Mesothelial cell of epicardium (in vitro differentiated cells): ENCODE results near the gene ANAPC2. TPM values are rescaled to one million over a fixed set of nuclear protein-coding genes. Genes with fewer than 3 reads are reported as not detected.

Experiments used
- DNase-seq, 2 experiments: peaks; one replicate each; pipeline ENCODE4 v3.0.0; 2021; ENCODE audit warnings: low spot score in 2 of 2; ENCODE audit not compliant: unreplicated experiment in 2 of 2
- H3K27ac Mint-ChIP-seq: 2 replicates; pipeline ENCODE4 v1.8.0; 2021; ENCODE audit warnings: mixed read lengths
- H3K27me3 Mint-ChIP-seq: 2 replicates; pipeline ENCODE4 v1.8.0; 2021; ENCODE audit warnings: low read depth, mixed read lengths
- H3K36me3 Mint-ChIP-seq: 2 replicates; pipeline ENCODE4 v1.8.0; 2021; ENCODE audit warnings: mixed read lengths
- H3K4me1 Mint-ChIP-seq: 2 replicates; pipeline ENCODE4 v1.8.0; 2021; ENCODE audit warnings: mixed read lengths
- H3K4me3 Mint-ChIP-seq: 2 replicates; pipeline ENCODE4 v1.8.0; 2021; ENCODE audit warnings: mild to moderate bottlenecking, moderate library complexity, mixed read lengths
- H3K9me3 Mint-ChIP-seq: 2 replicates; pipeline ENCODE4 v1.8.0; 2021; ENCODE audit warnings: mixed read lengths
- CTCF ChIP-seq: fragments of 200-600 bp; sonication (generic); IDR thresholded peaks from one replicate; pipeline ENCODE4 v1.5.0; 2021; ENCODE audit warnings: antibody characterized with exemption; ENCODE audit not compliant: unreplicated experiment
- total RNA-seq: library from RNA; stranded (reverse); gene quantifications from 3 replicates; pipeline ENCODE4 v1.2.1, GENCODE V29; 2021

Gene ANAPC2
- total RNA-seq, 1 donor from 2014 or later, result 89.3 TPM

GRCh38 chr9:137216188-137216965 lies 28.0 kb upstream of the ANAPC2 start:
- no peak overlapping the region for H3K27ac Mint-ChIP-seq
- no peaks in the 10 kb centered on the region for H3K27me3 Mint-ChIP-seq
- H3K4me1 Mint-ChIP-seq, result peaks cover 4% of the 10 kb centered on the region
- TF ChIP-seq CTCF, result no peak
- DNase-seq, result no peak
- no peaks in the 10 kb centered on the region for H3K9me3 Mint-ChIP-seq
- peaks cover 3% of the 10 kb centered on the region for H3K36me3 Mint-ChIP-seq
- no peak overlapping the region for H3K4me3 Mint-ChIP-seq

GRCh38 chr9:137215196-137215986 lies 27.0 kb upstream of the ANAPC2 start:
- no peak for DNase-seq
- no peak overlapping the region for H3K27ac Mint-ChIP-seq
- peaks cover 5% of the 10 kb centered on the region for H3K36me3 Mint-ChIP-seq
- H3K9me3 Mint-ChIP-seq, result no peaks in the 10 kb centered on the region
- no peaks in the 10 kb centered on the region for H3K27me3 Mint-ChIP-seq
- H3K4me3 Mint-ChIP-seq, result no peak overlapping the region
- TF ChIP-seq CTCF, result no peak
- peaks cover 4% of the 10 kb centered on the region for H3K4me1 Mint-ChIP-seq

GRCh38 chr9:137214620-137215019 lies 26.3 kb upstream of the ANAPC2 start:
- no peak overlapping the region for H3K27ac Mint-ChIP-seq
- TF ChIP-seq CTCF, result no peak
- peaks cover 4% of the 10 kb centered on the region for H3K4me1 Mint-ChIP-seq
- no peak overlapping the region for H3K4me3 Mint-ChIP-seq
- no peaks in the 10 kb centered on the region for H3K9me3 Mint-ChIP-seq
- peaks cover 7% of the 10 kb centered on the region for H3K36me3 Mint-ChIP-seq
- H3K27me3 Mint-ChIP-seq, result no peaks in the 10 kb centered on the region
- no peak for DNase-seq

- H3K4me3 Mint-ChIP-seq, result no peak overlapping the region
- no peak for TF ChIP-seq CTCF
- no peaks in the 10 kb centered on the region for H3K9me3 Mint-ChIP-seq
- H3K27ac Mint-ChIP-seq, result no peak overlapping the region
- peaks cover 4% of the 10 kb centered on the region for H3K4me1 Mint-ChIP-seq
- no peaks in the 10 kb centered on the region for H3K27me3 Mint-ChIP-seq
- no peak for DNase-seq
- H3K36me3 Mint-ChIP-seq, result peaks cover 10% of the 10 kb centered on the region
Observed at GRCh38 chr9:137213160-137214060, 25.1 kb upstream of the ANAPC2 start.

GRCh38 chr9:137212520-137212919 lies 24.2 kb upstream of the ANAPC2 start:
- no peak for TF ChIP-seq CTCF
- Mint-ChIP-seq H3K4me3 (no peak overlapping the region), H3K27ac (no peak overlapping the region), H3K9me3 (no peaks in the 10 kb centered on the region), H3K27me3 (no peaks in the 10 kb centered on the region), H3K36me3 (peaks cover 11% of the 10 kb centered on the region), H3K4me1 (peaks cover 4% of the 10 kb centered on the region)
- DNase-seq, result no peak
